Measurements from ENCODE around the gene SPRED3.

The SPRED3 gene

GRCh38 chr19:38412491-38412890 lies 24.0 kb downstream of the SPRED3 start:
- Histone ChIP-seq H3F3A (ENCODE audit: low read depth) (no peaks in the 10 kb centered on the region), H3K79me2 (ENCODE audit: insufficient read depth, low read length) (no peaks in the 10 kb centered on the region), H3K4me1 (ENCODE audit: insufficient read depth, low read length, poor library complexity, severe bottlenecking) (no peaks in the 10 kb centered on the region), H4K20me1 (ENCODE audit: insufficient read depth, low read length, poor library complexity, severe bottlenecking) (no peaks in the 10 kb centered on the region), H3K27me3 (ENCODE audit: insufficient read depth, low read length, poor library complexity, severe bottlenecking) (no peaks in the 10 kb centered on the region), H3K4me2 (ENCODE audit: low read depth, low read length, poor library complexity, severe bottlenecking) (no peak overlapping the region), H3K9me2 (replicated peaks; ENCODE audit: low read depth, low read length) (no peaks in the 10 kb centered on the region), H2AFZ (ENCODE audit: low read length) (no peak overlapping the region), H3K36me3 (ENCODE audit: insufficient read depth, low read length) (no peaks in the 10 kb centered on the region), H3K4me3 (ENCODE audit: low read length, poor library complexity, severe bottlenecking) (no peak overlapping the region), H3K9ac (ENCODE audit: low read depth, low read length, poor library complexity, severe bottlenecking) (no peak overlapping the region), H3K9me3 (ENCODE audit: insufficient read depth, low read depth, low read length) (no peaks in the 10 kb centered on the region)
- TF ChIP-seq EZH2phosphoT487 (IDR thresholded peaks at IDR 0.05; ENCODE audit: borderline replicate concordance) (no peak), CTCF (conservative IDR thresholded peaks at IDR 0.05; ENCODE audit: low read length) (no peak)

- Histone ChIP-seq H3K27me3 (ENCODE audit: insufficient read depth, low read length, poor library complexity, severe bottlenecking) (no peaks in the 10 kb centered on the region), H3K9me3 (ENCODE audit: insufficient read depth, low read depth, low read length) (no peaks in the 10 kb centered on the region), H3K4me2 (ENCODE audit: low read depth, low read length, poor library complexity, severe bottlenecking) (no peak overlapping the region), H3K4me1 (ENCODE audit: insufficient read depth, low read length, poor library complexity, severe bottlenecking) (no peaks in the 10 kb centered on the region), H3K79me2 (ENCODE audit: insufficient read depth, low read length) (no peaks in the 10 kb centered on the region), H3K9me2 (replicated peaks; ENCODE audit: low read depth, low read length) (no peaks in the 10 kb centered on the region), H2AFZ (ENCODE audit: low read length) (no peak overlapping the region), H3K4me3 (ENCODE audit: low read length, poor library complexity, severe bottlenecking) (no peak overlapping the region), H3K9ac (ENCODE audit: low read depth, low read length, poor library complexity, severe bottlenecking) (no peak overlapping the region), H3F3A (ENCODE audit: low read depth) (no peaks in the 10 kb centered on the region), H3K36me3 (ENCODE audit: insufficient read depth, low read length) (no peaks in the 10 kb centered on the region), H4K20me1 (ENCODE audit: insufficient read depth, low read length, poor library complexity, severe bottlenecking) (no peaks in the 10 kb centered on the region)
- TF ChIP-seq CTCF (conservative IDR thresholded peaks at IDR 0.05; ENCODE audit: low read length) (no peak), EZH2phosphoT487 (IDR thresholded peaks at IDR 0.05; ENCODE audit: borderline replicate concordance) (no peak)
Measured at GRCh38 chr19:38412961-38413360, 24.5 kb downstream of the SPRED3 start.

GRCh38 chr19:38413416-38413815 lies 24.9 kb downstream of the SPRED3 start:
- H3K4me1 ChIP-seq (ENCODE audit: insufficient read depth, low read length, poor library complexity, severe bottlenecking), result no peaks in the 10 kb centered on the region
- no peak overlapping the region for H3K4me2 ChIP-seq (ENCODE audit: low read depth, low read length, poor library complexity, severe bottlenecking)
- H3K79me2 ChIP-seq (ENCODE audit: insufficient read depth, low read length), result no peaks in the 10 kb centered on the region
- no peaks in the 10 kb centered on the region for H3K9me2 ChIP-seq (replicated peaks; ENCODE audit: low read depth, low read length)
- no peaks in the 10 kb centered on the region for H3K27me3 ChIP-seq (ENCODE audit: insufficient read depth, low read length, poor library complexity, severe bottlenecking)
- no peaks in the 10 kb centered on the region for H3F3A ChIP-seq (ENCODE audit: low read depth)
- H3K9ac ChIP-seq (ENCODE audit: low read depth, low read length, poor library complexity, severe bottlenecking), result no peak overlapping the region
- TF ChIP-seq EZH2phosphoT487 (IDR thresholded peaks at IDR 0.05; ENCODE audit: borderline replicate concordance), result no peak
- no peak for TF ChIP-seq CTCF (conservative IDR thresholded peaks at IDR 0.05; ENCODE audit: low read length)
- no peak overlapping the region for H3K4me3 ChIP-seq (ENCODE audit: low read length, poor library complexity, severe bottlenecking)
- no peaks in the 10 kb centered on the region for H4K20me1 ChIP-seq (ENCODE audit: insufficient read depth, low read length, poor library complexity, severe bottlenecking)
- H3K36me3 ChIP-seq (ENCODE audit: insufficient read depth, low read length), result no peaks in the 10 kb centered on the region
- H3K9me3 ChIP-seq (ENCODE audit: insufficient read depth, low read depth, low read length), result no peaks in the 10 kb centered on the region
- no peak overlapping the region for H2AFZ ChIP-seq (ENCODE audit: low read length)
